Measurements from ENCODE around the gene SLC9A4.

The SLC9A4 gene

GRCh38 chr2:102581911-102582310 lies 108.9 kb downstream of the SLC9A4 start:
- TF ChIP-seq CTCF (IDR thresholded peaks at IDR 0.05; ENCODE audit: insufficient read depth, low read length, poor library complexity, severe bottlenecking): no peak
- TF ChIP-seq EZH2phosphoT487 (conservative IDR thresholded peaks at IDR 0.05; ENCODE audit: low read length): no peak
- Histone ChIP-seq H4K20me1 (ENCODE audit: low read depth, low read length) (no peaks in the 10 kb centered on the region), H3K9me2 (replicated peaks; ENCODE audit: insufficient read depth, low read length) (no peaks in the 10 kb centered on the region), H3F3A (ENCODE audit: insufficient read depth) (no peaks in the 10 kb centered on the region), H3K27me3 (ENCODE audit: low read length) (no peaks in the 10 kb centered on the region), H3K79me2 (ENCODE audit: insufficient read depth, low read length) (no peaks in the 10 kb centered on the region), H3K36me3 (ENCODE audit: low read length) (no peaks in the 10 kb centered on the region), H2AFZ (ENCODE audit: low read depth, low read length, severe bottlenecking) (no peak overlapping the region), H3K9ac (ENCODE audit: low read length) (no peak overlapping the region), H3K4me2 (ENCODE audit: low read depth, low read length, poor library complexity, severe bottlenecking) (no peak overlapping the region), H3K4me3 (ENCODE audit: insufficient read depth, low read length, poor library complexity, severe bottlenecking) (no peak overlapping the region), H3K9me3 (ENCODE audit: insufficient read depth, low read length) (no peaks in the 10 kb centered on the region), H3K27ac (ENCODE audit: low read depth, low read length) (no peak overlapping the region)

- no peaks in the 10 kb centered on the region for H3K36me3 ChIP-seq (ENCODE audit: low read length)
These were observed 109.8 kb downstream of the SLC9A4 start for GRCh38 chr2:102582845-102583244.

More at GRCh38 chr2:102582845-102583244, 109.8 kb downstream of the SLC9A4 start:
- H3K9me2 ChIP-seq (replicated peaks; ENCODE audit: insufficient read depth, low read length): no peaks in the 10 kb centered on the region
- no peak overlapping the region for H2AFZ ChIP-seq (ENCODE audit: low read depth, low read length, severe bottlenecking)
- H3K4me2 ChIP-seq (ENCODE audit: low read depth, low read length, poor library complexity, severe bottlenecking): no peak overlapping the region
- H3K9me3 ChIP-seq (ENCODE audit: insufficient read depth, low read length): no peaks in the 10 kb centered on the region
- no peak overlapping the region for H3K4me3 ChIP-seq (ENCODE audit: insufficient read depth, low read length, poor library complexity, severe bottlenecking)
- TF ChIP-seq CTCF (IDR thresholded peaks at IDR 0.05; ENCODE audit: insufficient read depth, low read length, poor library complexity, severe bottlenecking) (no peak), EZH2phosphoT487 (conservative IDR thresholded peaks at IDR 0.05; ENCODE audit: low read length) (no peak)
- no peaks in the 10 kb centered on the region for H4K20me1 ChIP-seq (ENCODE audit: low read depth, low read length)
- H3F3A ChIP-seq (ENCODE audit: insufficient read depth): no peaks in the 10 kb centered on the region
- H3K79me2 ChIP-seq (ENCODE audit: insufficient read depth, low read length): no peaks in the 10 kb centered on the region
- no peak overlapping the region for H3K9ac ChIP-seq (ENCODE audit: low read length)
- H3K27me3 ChIP-seq (ENCODE audit: low read length): no peaks in the 10 kb centered on the region
- no peak overlapping the region for H3K27ac ChIP-seq (ENCODE audit: low read depth, low read length)

Measured in SU-DHL-6 (cell line).